ENCODE measurements around the gene TAL1.

Gene TAL1

GRCh38 chr1:47243910-47244309, 11.9 kb upstream of the TAL1 start:
- Histone ChIP-seq H3K4me1 (ENCODE audit: low read length) (no peaks in the 10 kb centered on the region), H3K9me3 (replicated peaks; ENCODE audit: insufficient read depth, low read length) (no peaks in the 10 kb centered on the region), H3K4me2 (ENCODE audit: low read depth, low read length) (no peak overlapping the region), H3K4me3 (ENCODE audit: low read length) (no peak overlapping the region), H3K9me2 (replicated peaks; ENCODE audit: insufficient read depth, low read length) (no peaks in the 10 kb centered on the region), H2AFZ (ENCODE audit: low read length) (no peak overlapping the region), H4K20me1 (ENCODE audit: insufficient read depth, low read length) (no peaks in the 10 kb centered on the region), H3K27ac (ENCODE audit: low read length) (no peak overlapping the region), H3K27me3 (replicated peaks; ENCODE audit: insufficient read depth, low read length) (no peaks in the 10 kb centered on the region), H3F3A (ENCODE audit: insufficient read depth, low read length) (no peaks in the 10 kb centered on the region), H3K36me3 (replicated peaks; ENCODE audit: insufficient read depth, low read length) (no peaks in the 10 kb centered on the region), H3K9ac (ENCODE audit: low read length) (no peak overlapping the region), H3K79me2 (ENCODE audit: low read length) (no peaks in the 10 kb centered on the region)
- DNase-seq = no peak
- TF ChIP-seq CTCF (IDR thresholded peaks at IDR 0.05; ENCODE audit: low read length) (no peak), EZH2phosphoT487 (IDR thresholded peaks at IDR 0.05; ENCODE audit: low read length) (no peak), EZH2 (optimal IDR thresholded peaks at IDR 0.05; ENCODE audit: low read depth, low read length) (no peak)

GRCh38 chr1:47241114-47242113, 9.4 kb upstream of the TAL1 start:
- Histone ChIP-seq H3K9me3 (replicated peaks; ENCODE audit: insufficient read depth, low read length) (no peaks in the 10 kb centered on the region), H3K36me3 (replicated peaks; ENCODE audit: insufficient read depth, low read length) (no peaks in the 10 kb centered on the region), H3K4me2 (ENCODE audit: low read depth, low read length) (no peak overlapping the region), H3K27ac (ENCODE audit: low read length) (no peak overlapping the region), H3F3A (ENCODE audit: insufficient read depth, low read length) (no peaks in the 10 kb centered on the region), H2AFZ (ENCODE audit: low read length) (no peak overlapping the region), H3K79me2 (ENCODE audit: low read length) (no peaks in the 10 kb centered on the region), H4K20me1 (ENCODE audit: insufficient read depth, low read length) (no peaks in the 10 kb centered on the region), H3K4me3 (ENCODE audit: low read length) (no peak overlapping the region), H3K27me3 (replicated peaks; ENCODE audit: insufficient read depth, low read length) (no peaks in the 10 kb centered on the region), H3K9ac (ENCODE audit: low read length) (no peak overlapping the region), H3K9me2 (replicated peaks; ENCODE audit: insufficient read depth, low read length) (no peaks in the 10 kb centered on the region), H3K4me1 (ENCODE audit: low read length) (no peaks in the 10 kb centered on the region)
- no peak for DNase-seq
- TF ChIP-seq EZH2 (optimal IDR thresholded peaks at IDR 0.05; ENCODE audit: low read depth, low read length) = no peak
- no peak for TF ChIP-seq EZH2phosphoT487 (IDR thresholded peaks at IDR 0.05; ENCODE audit: low read length)
- TF ChIP-seq CTCF (IDR thresholded peaks at IDR 0.05; ENCODE audit: low read length) = no peak

GRCh38 chr1:47238935-47239592, 7.0 kb upstream of the TAL1 start:
- no peaks in the 10 kb centered on the region for H3K4me1 ChIP-seq (ENCODE audit: low read length)

More at GRCh38 chr1:47238935-47239592, 7.0 kb upstream of the TAL1 start:
- Histone ChIP-seq H3K27ac (ENCODE audit: low read length) (no peak overlapping the region), H2AFZ (ENCODE audit: low read length) (no peak overlapping the region), H3K79me2 (ENCODE audit: low read length) (no peaks in the 10 kb centered on the region), H3K9me3 (replicated peaks; ENCODE audit: insufficient read depth, low read length) (no peaks in the 10 kb centered on the region), H3K36me3 (replicated peaks; ENCODE audit: insufficient read depth, low read length) (no peaks in the 10 kb centered on the region), H3K27me3 (replicated peaks; ENCODE audit: insufficient read depth, low read length) (peaks cover under 1% of the 10 kb centered on the region; the same call in 1 of the 2 replicates), H3K9ac (ENCODE audit: low read length) (no peak overlapping the region), H3K9me2 (replicated peaks; ENCODE audit: insufficient read depth, low read length) (no peaks in the 10 kb centered on the region), H3K4me3 (ENCODE audit: low read length) (no peak overlapping the region), H4K20me1 (ENCODE audit: insufficient read depth, low read length) (no peaks in the 10 kb centered on the region), H3K4me2 (ENCODE audit: low read depth, low read length) (no peak overlapping the region), H3F3A (ENCODE audit: insufficient read depth, low read length) (no peaks in the 10 kb centered on the region)
- DNase-seq = no peak
- TF ChIP-seq EZH2 (optimal IDR thresholded peaks at IDR 0.05; ENCODE audit: low read depth, low read length) (no peak), CTCF (IDR thresholded peaks at IDR 0.05; ENCODE audit: low read length) (no peak), EZH2phosphoT487 (IDR thresholded peaks at IDR 0.05; ENCODE audit: low read length) (no peak)

All from MM.1S (cell line).